HG02610 (cell line): ENCODE results near the gene ABAT.
"Not testable (repeated sequence)": the region's sequence is repeated elsewhere in the genome, so short reads cannot be mapped to it uniquely, and the experiment has no call there.

Experiments
- ATAC-seq: cut with Tn5 transposase; IDR thresholded peaks from one replicate; pipeline ENCODE4 v1.9.1; 2021; ENCODE audit warnings: mild to moderate bottlenecking, moderate library complexity; ENCODE audit not compliant: unreplicated experiment

Gene ABAT

GRCh38 chr16:8739151-8739550 lies 64.7 kb downstream of the ABAT start:
- ATAC-seq: no peak

- no peak for ATAC-seq
These were observed 65.7 kb downstream of the ABAT start for GRCh38 chr16:8739989-8740704.

DNA sequence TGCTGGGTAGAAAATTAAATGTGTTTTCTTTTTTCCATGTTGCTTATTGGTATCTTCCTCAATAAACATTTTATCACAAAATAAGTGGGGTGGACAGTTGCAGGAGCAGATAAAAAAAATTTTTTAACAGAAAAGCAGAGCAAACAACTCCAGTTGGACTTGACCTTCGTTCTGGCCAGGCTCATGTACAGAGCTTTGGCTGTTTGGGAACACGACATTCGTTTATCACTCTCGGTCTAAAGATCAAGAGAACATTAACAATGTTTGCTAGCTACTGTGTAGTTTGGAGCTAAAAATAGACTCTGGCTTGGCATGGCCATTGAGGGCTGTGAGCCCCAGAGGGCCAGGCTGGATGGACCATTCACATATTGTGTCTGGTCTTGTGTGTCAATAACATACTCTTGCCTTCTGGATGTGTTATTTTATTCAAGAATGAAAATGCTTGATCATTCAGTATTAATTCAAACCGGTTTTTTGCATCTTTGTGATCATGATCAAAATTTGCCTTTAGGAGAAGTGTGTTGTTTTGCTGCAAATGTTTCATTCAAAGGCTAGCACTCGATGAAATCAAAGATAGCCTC lies 66.4 kb downstream of the ABAT start:
- no peak for ATAC-seq

GRCh38 chr16:8741636-8742035 lies 67.2 kb downstream of the ABAT start:
- no peak for ATAC-seq

DNA sequence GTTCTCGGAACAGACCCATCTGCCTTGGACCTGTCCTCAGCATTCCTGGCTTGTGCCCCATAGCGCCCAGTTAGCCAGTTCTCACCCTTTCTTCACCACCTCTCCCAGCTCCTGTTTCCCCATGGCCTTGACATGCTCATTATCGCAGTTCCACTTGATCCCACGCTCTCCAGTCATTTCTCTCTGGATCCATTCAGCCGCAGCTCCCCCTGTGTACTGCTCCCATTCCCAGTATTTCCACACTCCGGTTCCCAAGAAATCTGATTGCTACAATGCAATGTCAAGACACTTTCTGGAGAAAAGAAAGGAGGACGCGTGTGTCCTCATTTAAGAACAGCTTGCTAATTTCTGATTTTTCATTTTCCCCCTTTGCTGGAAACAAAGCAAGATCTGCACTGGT lies 67.7 kb downstream of the ABAT start:
- no peak for ATAC-seq

GRCh38 chr16:8748944-8749343 lies 74.5 kb downstream of the ABAT start:
- ATAC-seq: not testable (repeated sequence)

- ATAC-seq: no peak
These were observed 77.3 kb downstream of the ABAT start for GRCh38 chr16:8751481-8752311.

DNA sequence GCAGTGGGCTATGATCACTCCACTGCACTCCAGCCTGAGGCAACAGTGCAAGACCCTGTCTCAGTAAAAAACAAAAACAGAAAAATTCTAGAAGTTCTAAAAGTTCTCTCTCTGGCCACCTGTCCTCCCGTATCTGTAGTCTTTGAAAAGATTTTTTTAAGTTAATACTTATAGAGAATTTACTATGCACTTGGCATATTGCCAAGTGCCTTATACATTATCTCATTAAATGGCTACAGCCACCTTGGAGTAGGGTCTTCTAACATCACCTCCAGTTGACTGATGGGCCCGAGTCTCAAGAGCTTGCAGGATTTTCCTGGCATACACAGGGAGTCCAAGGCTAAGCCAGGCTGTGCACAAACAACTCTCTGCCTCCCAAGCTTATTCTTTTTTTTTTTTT lies 78.3 kb downstream of the ABAT start:
- no peak for ATAC-seq

- ATAC-seq: no peak
These were observed 79.1 kb downstream of the ABAT start for GRCh38 chr16:8753416-8754054.

DNA sequence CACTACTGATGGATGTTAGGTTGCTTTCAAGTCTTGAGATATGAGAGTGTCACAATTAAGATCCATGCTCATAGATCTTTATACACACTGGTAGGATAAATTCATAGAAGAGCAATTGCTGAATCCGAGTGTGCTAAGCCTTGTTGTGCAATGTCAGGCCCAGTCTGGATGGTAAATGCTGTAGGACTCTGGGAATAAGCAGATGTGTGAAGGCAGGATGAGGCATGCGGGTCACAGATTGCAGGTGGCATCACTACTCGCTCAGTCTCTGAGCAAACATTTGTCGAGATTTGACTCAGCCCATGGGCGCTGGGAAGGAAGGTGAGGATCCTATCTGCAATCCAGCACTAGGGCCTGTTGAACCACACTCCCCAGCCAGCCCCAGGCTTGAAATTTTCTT lies 82.3 kb downstream of the ABAT start:
- no peak for ATAC-seq

- ATAC-seq: no peak
These were observed 83.6 kb downstream of the ABAT start for GRCh38 chr16:8758022-8758421.

GRCh38 chr16:8760021-8760420 lies 85.6 kb downstream of the ABAT start:
- ATAC-seq: no peak

DNA sequence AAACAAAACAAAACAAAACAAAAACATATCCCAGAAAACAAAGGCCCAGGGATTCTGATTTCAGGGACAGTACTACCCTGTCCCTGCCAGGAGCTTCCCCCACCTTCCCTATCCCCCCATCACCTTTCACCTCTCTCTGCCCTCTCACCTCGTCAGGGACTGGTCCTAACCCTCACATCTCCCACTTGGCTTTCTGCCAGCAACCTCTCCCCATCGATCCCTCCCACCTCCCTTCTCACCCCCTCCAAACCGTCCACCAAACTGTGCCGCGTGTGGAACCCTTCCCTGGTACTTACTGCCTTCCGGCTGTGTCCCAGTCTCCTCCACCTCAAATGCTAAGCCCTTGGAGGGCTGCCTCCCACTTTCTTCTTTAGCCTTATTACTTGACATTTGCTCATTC lies 86.7 kb downstream of the ABAT start:
- no peak for ATAC-seq

- ATAC-seq: no peak
These were observed 87.8 kb downstream of the ABAT start for GRCh38 chr16:8762254-8762653.

DNA sequence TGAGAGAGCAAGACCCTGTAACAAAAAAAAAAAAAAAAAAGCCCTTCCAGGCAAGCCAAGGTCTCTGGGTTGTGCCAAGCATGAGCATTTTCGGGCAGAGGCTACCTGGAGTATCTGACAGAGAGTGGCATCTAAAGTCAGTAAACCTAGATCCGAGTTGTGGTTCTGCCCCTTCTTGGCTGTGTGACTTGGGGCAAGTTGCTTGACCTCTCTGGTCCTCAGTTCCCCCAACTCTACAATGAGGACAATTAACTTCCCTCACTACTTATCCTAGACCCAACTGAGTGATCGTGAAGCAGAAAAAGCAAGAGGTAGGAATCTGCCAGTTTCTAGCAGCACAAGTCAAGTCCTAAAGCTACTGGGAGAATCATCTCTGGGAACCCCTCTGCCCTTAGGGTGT lies 88.7 kb downstream of the ABAT start:
- ATAC-seq: no peak

GRCh38 chr16:8763899-8764298 lies 89.5 kb downstream of the ABAT start:
- ATAC-seq: no peak

GRCh38 chr16:8764525-8765250 lies 90.3 kb downstream of the ABAT start:
- ATAC-seq: no peak

GRCh38 chr16:8767176-8767575 lies 92.8 kb downstream of the ABAT start:
- no peak for ATAC-seq

- no peak for ATAC-seq
These were observed 93.9 kb downstream of the ABAT start for GRCh38 chr16:8768283-8768682.

DNA sequence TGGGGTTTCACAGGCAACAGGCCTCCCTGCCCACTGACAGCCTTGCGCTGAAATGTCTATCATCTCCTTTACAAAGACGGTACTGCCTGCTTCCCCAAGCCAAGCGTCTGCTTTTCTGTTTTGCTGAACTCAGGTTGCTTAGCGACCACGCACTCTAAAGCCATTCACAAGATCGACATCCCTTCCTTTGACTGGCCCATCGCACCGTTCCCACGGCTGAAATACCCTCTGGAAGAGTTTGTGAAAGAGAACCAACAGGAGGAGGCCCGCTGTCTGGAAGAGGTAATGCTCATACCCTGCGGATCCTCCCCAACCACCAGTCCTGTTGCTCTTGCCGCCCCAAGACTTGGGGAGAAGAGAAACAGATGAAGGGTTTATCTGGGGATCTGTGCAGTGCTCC lies 94.3 kb downstream of the ABAT start:
- ATAC-seq: no peak

GRCh38 chr16:8773537-8773936 lies 99.1 kb downstream of the ABAT start:
- no peak for ATAC-seq
